Right lobe of liver (tissue), 4 donors: ENCODE results near the gene LRTM2.

Source experiments
- POLR2A ChIP-seq: fragments of 450-650 bp; IDR thresholded peaks from one replicate; pipeline ENCODE4 v1.6.1; 2017; ENCODE audit warnings: antibody characterized with exemption, mild to moderate bottlenecking
- TF ChIP-seq, protein P1 (sequence below), 4 donors: fragments of 200-600 bp in 3 of 4; fragments of 450-650 bp in 1 of 4; IDR thresholded peaks; one replicate each; pipeline versions ENCODE4 v1.5.1 to v1.8.0; 2016 to 2022; ENCODE audit warnings: antibody characterized with exemption in 4 of 4, mild to moderate bottlenecking in 2 of 4
- donor health status: DM: no; HTN: no; CAD: no.
- donor health status: DM: no; HTN: no; CAD: no.
- donor health status: DM: no; HTN: yes; CAD: no.

DNA sequence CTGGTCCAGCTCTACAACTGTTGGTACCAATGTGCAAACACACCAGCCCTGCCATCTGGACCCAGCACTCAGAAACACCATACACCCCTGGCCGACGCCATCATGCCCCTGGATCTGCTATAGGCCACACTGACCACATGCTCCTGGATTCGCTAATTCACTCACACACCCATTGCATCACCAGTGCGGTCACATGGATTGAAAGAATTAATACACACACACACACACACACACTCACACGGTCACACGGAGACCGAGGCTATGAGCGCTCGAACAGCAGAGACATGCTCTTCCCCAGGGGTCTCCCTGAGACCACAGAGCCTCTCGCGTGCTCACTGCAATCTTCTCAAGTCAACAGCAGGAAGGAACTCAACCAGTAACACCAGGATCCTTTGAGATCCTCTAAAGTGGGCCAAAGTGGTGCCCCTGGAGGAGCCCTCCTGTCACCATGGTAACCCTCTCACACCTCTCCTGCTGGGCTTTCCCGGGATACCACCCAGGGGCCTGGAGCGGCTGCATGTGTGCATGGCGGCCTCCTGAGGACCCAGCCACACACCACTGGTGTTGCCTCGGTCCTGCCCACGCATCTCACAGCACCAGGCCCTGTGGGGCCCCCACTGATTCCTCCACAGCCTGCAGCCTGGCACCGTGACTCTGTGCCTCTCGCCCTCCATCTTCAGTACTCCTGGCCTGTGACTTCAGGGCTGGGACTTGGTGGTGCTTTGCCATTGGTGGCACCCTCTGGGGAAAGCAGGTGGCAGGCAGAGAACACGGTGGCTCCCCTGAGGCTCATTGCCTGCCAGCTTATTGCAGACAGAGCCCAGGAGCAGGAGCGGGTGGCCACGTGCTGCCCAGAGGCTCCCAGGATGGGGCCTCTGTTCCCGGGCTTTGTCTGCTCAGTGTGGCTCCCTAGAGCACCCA is 15.1 kb downstream of the LRTM2 start:
- TF ChIP-seq, protein P1, sequence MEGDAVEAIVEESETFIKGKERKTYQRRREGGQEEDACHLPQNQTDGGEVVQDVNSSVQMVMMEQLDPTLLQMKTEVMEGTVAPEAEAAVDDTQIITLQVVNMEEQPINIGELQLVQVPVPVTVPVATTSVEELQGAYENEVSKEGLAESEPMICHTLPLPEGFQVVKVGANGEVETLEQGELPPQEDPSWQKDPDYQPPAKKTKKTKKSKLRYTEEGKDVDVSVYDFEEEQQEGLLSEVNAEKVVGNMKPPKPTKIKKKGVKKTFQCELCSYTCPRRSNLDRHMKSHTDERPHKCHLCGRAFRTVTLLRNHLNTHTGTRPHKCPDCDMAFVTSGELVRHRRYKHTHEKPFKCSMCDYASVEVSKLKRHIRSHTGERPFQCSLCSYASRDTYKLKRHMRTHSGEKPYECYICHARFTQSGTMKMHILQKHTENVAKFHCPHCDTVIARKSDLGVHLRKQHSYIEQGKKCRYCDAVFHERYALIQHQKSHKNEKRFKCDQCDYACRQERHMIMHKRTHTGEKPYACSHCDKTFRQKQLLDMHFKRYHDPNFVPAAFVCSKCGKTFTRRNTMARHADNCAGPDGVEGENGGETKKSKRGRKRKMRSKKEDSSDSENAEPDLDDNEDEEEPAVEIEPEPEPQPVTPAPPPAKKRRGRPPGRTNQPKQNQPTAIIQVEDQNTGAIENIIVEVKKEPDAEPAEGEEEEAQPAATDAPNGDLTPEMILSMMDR (IDR thresholded peaks at IDR 0.05) = no peak
- no peak for TF ChIP-seq POLR2A
